Calu3 (cell line): ENCODE results near the gene SEMA3F. TPM values are rescaled to one million over a fixed set of nuclear protein-coding genes. Genes with fewer than 3 reads are reported as not detected.
A peak's percentile ranks its signal among the peaks of the same experiment; 100 is the strongest.

ENCODE experiments used
- BruUV-seq: library from RNA; stranded (reverse); fragments of 400-500 nt; replicated peaks from 2 replicates; lab custom pipeline; 2021; lab: Mats Ljungman, UMichigan
- CTCF ChIA-PET: fragments of 300-600 bp; sonication (Branson Sonifier 250); formaldehyde crosslinking; loops from one replicate; lab custom pipeline; 2022; ENCODE audit warnings: antibody characterized with exemption; lab: Charles Lee
- DNase-seq: peaks from one replicate; pipeline ENCODE4 v3.0.0; 2022
- H3K27ac Mint-ChIP-seq: one replicate; pipeline ENCODE4 v1.8.0; 2022; ENCODE audit warnings: mixed read lengths; ENCODE audit not compliant: unreplicated experiment
- H3K27me3 Mint-ChIP-seq: one replicate; pipeline ENCODE4 v1.8.0; 2022; ENCODE audit warnings: mixed read lengths; ENCODE audit not compliant: unreplicated experiment
- H3K36me3 Mint-ChIP-seq: one replicate; pipeline ENCODE4 v1.8.0; 2022; ENCODE audit warnings: mild to moderate bottlenecking, moderate library complexity, mixed read lengths; ENCODE audit not compliant: insufficient read depth, unreplicated experiment
- H3K4me1 Mint-ChIP-seq: one replicate; pipeline ENCODE4 v1.8.0; 2022; ENCODE audit warnings: mild to moderate bottlenecking, low read depth, mixed read lengths; ENCODE audit not compliant: unreplicated experiment
- H3K4me3 Mint-ChIP-seq: one replicate; pipeline ENCODE4 v1.8.0; 2022; ENCODE audit warnings: mild to moderate bottlenecking, low read depth, moderate library complexity, mixed read lengths; ENCODE audit not compliant: unreplicated experiment
- H3K9me3 Mint-ChIP-seq: one replicate; pipeline ENCODE4 v1.8.0; 2022; ENCODE audit warnings: low read depth, mixed read lengths; ENCODE audit not compliant: unreplicated experiment
- intact Hi-C: fragments of 100-400 bp; cut with micrococcal nuclease; formaldehyde crosslinking; loops from one replicate; pipeline ENCODE4 v1.10.0; 2022; ENCODE audit not compliant: unreplicated experiment
- total RNA-seq: library from RNA; stranded (reverse); gene quantifications from 2 replicates; pipeline ENCODE4 v1.2.3, GENCODE V29; 2022
- TF ChIP-seq, protein P1 (sequence below): fragments of 200-600 bp; IDR thresholded peaks from one replicate; pipeline ENCODE4 v1.8.0; 2022; ENCODE audit warnings: antibody characterized with exemption; ENCODE audit not compliant: unreplicated experiment

Gene SEMA3F
- total RNA-seq, 1 experiment from 2014 or later = 1.7 TPM

DNA sequence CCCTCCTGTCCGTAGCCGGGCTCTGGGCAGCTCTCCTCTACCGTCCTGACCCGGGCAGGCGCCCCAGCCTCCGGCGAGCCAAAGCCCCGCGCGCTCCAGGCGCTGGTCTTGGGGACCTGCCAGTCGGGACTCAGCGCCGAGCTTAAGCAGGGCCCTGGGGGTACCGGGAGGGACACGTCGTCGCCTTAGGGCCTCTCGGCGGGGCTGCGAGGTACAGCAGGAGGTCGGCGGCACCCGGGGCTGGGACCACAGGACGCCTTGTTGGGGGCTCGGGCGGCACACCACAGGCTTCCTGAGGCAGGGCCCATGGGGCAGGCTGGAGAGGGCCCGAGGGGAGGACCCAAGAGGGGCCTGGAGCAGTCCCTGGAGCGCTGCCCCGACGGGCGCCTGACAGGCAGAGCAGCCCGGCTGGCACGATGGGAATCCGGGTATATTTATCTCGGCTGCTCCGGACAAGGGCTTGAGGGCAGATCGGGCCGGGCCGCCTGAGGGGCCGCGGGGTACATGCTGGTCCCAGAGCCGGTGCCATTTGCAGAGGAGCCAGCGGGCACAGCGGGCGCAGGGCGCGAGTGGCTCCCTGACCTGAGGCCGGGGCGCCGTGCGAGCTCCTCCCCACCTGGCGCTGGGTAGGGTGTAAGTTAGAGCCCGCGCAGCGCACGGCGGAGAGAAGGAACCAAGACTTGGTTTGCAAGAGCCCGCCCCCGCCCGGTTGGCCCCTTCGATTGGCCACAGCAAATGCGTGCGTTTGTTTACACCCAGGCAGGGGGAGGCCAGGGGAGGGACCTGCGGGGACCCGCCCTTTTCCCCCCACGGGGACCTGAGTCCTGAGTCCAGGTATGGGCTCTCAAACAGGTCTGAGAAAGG, 50.5 kb downstream of the SEMA3F start:
- no TSS peak for BruUV-seq
- no peaks in the 10 kb centered on the region for H3K4me1 Mint-ChIP-seq
- CTCF ChIA-PET = interaction anchor here (1.1 kb wide), 1 partner anchor 20 kb away, joined by 3 read pairs; no protein-coding TSS in a partner anchor
- TF ChIP-seq, protein P1, sequence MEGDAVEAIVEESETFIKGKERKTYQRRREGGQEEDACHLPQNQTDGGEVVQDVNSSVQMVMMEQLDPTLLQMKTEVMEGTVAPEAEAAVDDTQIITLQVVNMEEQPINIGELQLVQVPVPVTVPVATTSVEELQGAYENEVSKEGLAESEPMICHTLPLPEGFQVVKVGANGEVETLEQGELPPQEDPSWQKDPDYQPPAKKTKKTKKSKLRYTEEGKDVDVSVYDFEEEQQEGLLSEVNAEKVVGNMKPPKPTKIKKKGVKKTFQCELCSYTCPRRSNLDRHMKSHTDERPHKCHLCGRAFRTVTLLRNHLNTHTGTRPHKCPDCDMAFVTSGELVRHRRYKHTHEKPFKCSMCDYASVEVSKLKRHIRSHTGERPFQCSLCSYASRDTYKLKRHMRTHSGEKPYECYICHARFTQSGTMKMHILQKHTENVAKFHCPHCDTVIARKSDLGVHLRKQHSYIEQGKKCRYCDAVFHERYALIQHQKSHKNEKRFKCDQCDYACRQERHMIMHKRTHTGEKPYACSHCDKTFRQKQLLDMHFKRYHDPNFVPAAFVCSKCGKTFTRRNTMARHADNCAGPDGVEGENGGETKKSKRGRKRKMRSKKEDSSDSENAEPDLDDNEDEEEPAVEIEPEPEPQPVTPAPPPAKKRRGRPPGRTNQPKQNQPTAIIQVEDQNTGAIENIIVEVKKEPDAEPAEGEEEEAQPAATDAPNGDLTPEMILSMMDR = no peak
- no peaks in the 10 kb centered on the region for H3K9me3 Mint-ChIP-seq
- no peak overlapping the region for H3K27ac Mint-ChIP-seq
- H3K4me3 Mint-ChIP-seq = peak overlapping the region; percentile 64
- peaks cover 68% of the 10 kb centered on the region for H3K27me3 Mint-ChIP-seq
- peak; percentile 41 for DNase-seq
- intact Hi-C loops = no loop called here
- no peaks in the 10 kb centered on the region for H3K36me3 Mint-ChIP-seq

DNA sequence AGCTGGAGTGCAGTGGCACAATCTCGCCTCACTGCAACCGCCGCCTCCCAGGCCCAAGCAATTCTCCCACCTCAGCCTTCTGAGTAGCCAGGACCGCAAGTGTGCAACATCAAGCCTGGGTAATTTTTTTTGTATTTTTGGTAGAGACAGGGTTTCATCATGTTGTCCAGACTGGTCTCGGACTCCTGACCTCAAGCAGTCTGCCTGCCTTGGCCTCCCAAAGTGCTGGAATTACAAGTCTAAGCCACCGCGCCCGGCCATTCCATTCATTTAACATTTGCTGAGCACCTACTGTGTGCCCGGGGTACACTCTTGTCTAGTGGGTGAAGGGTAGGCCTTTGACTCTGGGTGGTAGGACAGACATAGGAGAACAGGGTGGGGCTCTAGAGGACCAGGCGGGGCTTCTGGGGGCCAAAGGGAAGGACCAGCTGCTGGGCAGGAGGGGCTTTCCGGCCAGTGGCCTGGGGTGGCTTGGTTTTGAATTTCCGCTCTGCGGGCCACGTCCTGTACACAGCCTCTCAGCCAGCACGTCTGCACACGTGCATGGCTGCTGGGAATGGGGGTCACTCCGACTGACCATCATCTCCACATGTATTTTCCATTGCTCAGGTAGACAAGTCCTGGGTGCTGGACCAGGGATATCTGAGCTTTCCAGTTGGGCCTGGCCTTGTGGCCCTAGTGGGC, 52.4 kb downstream of the SEMA3F start:
- H3K27me3 Mint-ChIP-seq = peaks cover 50% of the 10 kb centered on the region
- DNase-seq = no peak
- no TSS peak for BruUV-seq

GRCh38 chr3:50208677-50209344, 53.7 kb downstream of the SEMA3F start:
- CTCF ChIA-PET = interaction anchor here (0.7 kb wide), 1 partner anchor 203 kb away, joined by 3 read pairs; no protein-coding TSS in a partner anchor
- peaks cover 37% of the 10 kb centered on the region for H3K27me3 Mint-ChIP-seq
- no peak overlapping the region for H3K27ac Mint-ChIP-seq
- no peaks in the 10 kb centered on the region for H3K36me3 Mint-ChIP-seq
- no peaks in the 10 kb centered on the region for H3K4me1 Mint-ChIP-seq
- DNase-seq = no peak
- intact Hi-C loops = no loop called here
- TF ChIP-seq, protein P1 = no peak
- BruUV-seq = no TSS peak
- H3K9me3 Mint-ChIP-seq = no peaks in the 10 kb centered on the region
- no peak overlapping the region for H3K4me3 Mint-ChIP-seq

More for the DNA sequence above, 52.4 kb downstream of the SEMA3F start:
- Mint-ChIP-seq H3K9me3 (no peaks in the 10 kb centered on the region), H3K27ac (no peak overlapping the region), H3K36me3 (no peaks in the 10 kb centered on the region), H3K4me3 (no peak overlapping the region), H3K4me1 (no peaks in the 10 kb centered on the region)
- intact Hi-C loops = no loop called here
- CTCF ChIA-PET = no interaction called here
- TF ChIP-seq, protein P1 = no peak

- no TSS peak for BruUV-seq
- no peak overlapping the region for H3K27ac Mint-ChIP-seq
- CTCF ChIA-PET = interaction anchor here (0.6 to 0.9 kb wide), 3 partner anchors 17 to 55 kb away, joined by 3 to 5 read pairs (median 5); no protein-coding TSS in a partner anchor
- H3K27me3 Mint-ChIP-seq = peaks cover 29% of the 10 kb centered on the region
- DNase-seq = no peak
- no peaks in the 10 kb centered on the region for H3K36me3 Mint-ChIP-seq
- no peaks in the 10 kb centered on the region for H3K9me3 Mint-ChIP-seq
- H3K4me1 Mint-ChIP-seq = no peaks in the 10 kb centered on the region
- intact Hi-C loops = no loop called here
- no peak overlapping the region for H3K4me3 Mint-ChIP-seq
- TF ChIP-seq, protein P1 = no peak
Measured at GRCh38 chr3:50210176-50210509, 55.0 kb downstream of the SEMA3F start.
